ENCODE results near the gene LPIN2. TPM values are rescaled to one million over a fixed set of nuclear protein-coding genes. Genes with fewer than 3 reads are reported as not detected.

The LPIN2 gene
- 15.5 to 19.7 TPM (median 18.6 TPM) in 5 replicates for total RNA-seq (2022; extraction: Qiagen RNA extraction; ENCODE audit: low read depth)

GRCh38 chr18:3013024-3013804 lies at the start of gene LPIN2:
Gene LPIN2 (minus strand): TSS chr18:3013144. CDS start chr18:2960840, 52,304 bp downstream.

Other genes with a start within 250 kb of the LPIN2 start
- gene EMILIN2, start 166.1 kb downstream of the LPIN2 start, total RNA-seq (2022; extraction: Qiagen RNA extraction; ENCODE audit: low read depth), result 8.9 to 16.6 TPM (median 14.0 TPM) in 5 replicates
- gene MYOM1, start 206.8 kb upstream of the LPIN2 start, total RNA-seq (2022; extraction: Qiagen RNA extraction; ENCODE audit: low read depth), result 0.08 to 0.26 TPM (median 0.15 TPM) in 5 replicates
- 278 to 355 TPM (median 335 TPM) in 5 replicates for gene MYL12A, start 234.7 kb upstream of the LPIN2 start, total RNA-seq (2022; extraction: Qiagen RNA extraction; ENCODE audit: low read depth)
- 393 to 421 TPM (median 397 TPM) in 5 replicates for gene MYL12B, start 249.0 kb upstream of the LPIN2 start, total RNA-seq (2022; extraction: Qiagen RNA extraction; ENCODE audit: low read depth)